ENCODE measurements around the gene CRTC1.

GRCh38 chr19:18637673-18638630 is 45.5 kb upstream of the CRTC1 start:
- TF ChIP-seq CTCF (conservative IDR thresholded peaks at IDR 0.05 in 1 of 2, IDR thresholded peaks at IDR 0.05 in 1 of 2; ENCODE audit: extremely low read depth in 1 of 2, insufficient read depth in 1 of 2, low read depth in 1 of 2, low read length in 2 of 2) (no peak), EZH2 (IDR thresholded peaks at IDR 0.05; ENCODE audit: borderline replicate concordance, low read length) (no peak)

All from mammary epithelial cell (primary cell).